H9 (cell line): ENCODE measurements around the gene MXD4. TPM values are rescaled to one million over a fixed set of nuclear protein-coding genes. Genes with fewer than 3 reads are reported as not detected.

ENCODE experiments used
- DNase-seq: peaks from one replicate; pipeline ENCODE4 v3.0.0-alpha.2; 2017
- H2AFZ ChIP-seq: one replicate; pipeline ENCODE4 v1.6.1; 2013; ENCODE audit warnings: mild to moderate bottlenecking, low read length, control low read depth, moderate library complexity
- H2AK5ac ChIP-seq: 2 replicates; pipeline ENCODE4 v1.6.1; 2013; ENCODE audit warnings: low read length, control low read depth, mixed read lengths; ENCODE audit not compliant: insufficient read length
- H2BK120ac ChIP-seq: one replicate; pipeline ENCODE4 v1.6.1; 2013; ENCODE audit warnings: low read depth, mild to moderate bottlenecking, low read length, control low read depth, inconsistent platforms; ENCODE audit not compliant: poor library complexity, severe bottlenecking
- H2BK12ac ChIP-seq: 2 replicates; pipeline ENCODE4 v1.6.1; 2013; ENCODE audit warnings: low read length, control low read depth, mixed read lengths, low read depth; ENCODE audit not compliant: insufficient read length
- H2BK15ac ChIP-seq: 2 replicates; pipeline ENCODE4 v1.6.1; 2013; ENCODE audit warnings: low read depth, low read length, control low read depth
- H2BK20ac ChIP-seq: one replicate; pipeline ENCODE4 v1.6.1; 2013; ENCODE audit warnings: low read depth, mild to moderate bottlenecking, low read length, control low read depth, inconsistent platforms; ENCODE audit not compliant: poor library complexity, severe bottlenecking
- H2BK5ac ChIP-seq: 2 replicates; pipeline ENCODE4 v1.6.1; 2013; ENCODE audit warnings: low read length, control low read depth, mixed read lengths; ENCODE audit not compliant: insufficient read length
- H3K14ac ChIP-seq: 2 replicates; pipeline ENCODE4 v1.6.1; 2013; ENCODE audit warnings: low read length, control low read depth; ENCODE audit not compliant: insufficient read depth
- H3K18ac ChIP-seq: 2 replicates; pipeline ENCODE4 v1.6.1; 2013; ENCODE audit warnings: low read depth, mild to moderate bottlenecking, mixed read lengths, low read length, control low read depth; ENCODE audit not compliant: insufficient read length
- H3K23ac ChIP-seq: 2 replicates; pipeline ENCODE4 v1.6.1; 2013; ENCODE audit warnings: low read length, control low read depth, mixed read lengths, low read depth; ENCODE audit not compliant: insufficient read length
- H3K23me2 ChIP-seq: 2 replicates; pipeline ENCODE4 v1.6.1; 2013; ENCODE audit warnings: low read depth, mild to moderate bottlenecking, mixed read lengths, low read length, control low read depth; ENCODE audit not compliant: insufficient read length, poor library complexity, severe bottlenecking
- H3K27ac ChIP-seq: 2 replicates; pipeline ENCODE4 v1.5.1; 2013; ENCODE audit warnings: low read length, control low read depth, mixed read lengths, low read depth; ENCODE audit not compliant: insufficient read length
- H3K27me3 ChIP-seq: 2 replicates; pipeline ENCODE4 v1.6.1; 2013; ENCODE audit warnings: low read length, control low read depth, inconsistent platforms; ENCODE audit not compliant: insufficient read depth
- H3K4ac ChIP-seq: 2 replicates; pipeline ENCODE4 v1.6.1; 2013; ENCODE audit warnings: low read depth, mild to moderate bottlenecking, control low read depth, inconsistent platforms, low read length, moderate library complexity
- H3K4me1 ChIP-seq: 2 replicates; pipeline ENCODE4 v1.6.1; 2013; ENCODE audit warnings: low read length, control low read depth, inconsistent platforms; ENCODE audit not compliant: insufficient read depth
- H3K4me2 ChIP-seq: 2 replicates; pipeline ENCODE4 v1.6.1; 2013; ENCODE audit warnings: low read length, control low read depth, mixed read lengths; ENCODE audit not compliant: insufficient read length, insufficient read depth
- H3K56ac ChIP-seq: 2 replicates; pipeline ENCODE4 v1.6.1; 2013; ENCODE audit warnings: low read depth, mild to moderate bottlenecking, mixed read lengths, low read length, control low read depth; ENCODE audit not compliant: insufficient read length
- H3K79me1 ChIP-seq: 2 replicates; pipeline ENCODE4 v1.6.1; 2013; ENCODE audit warnings: low read depth, mild to moderate bottlenecking, moderate library complexity, low read length, control low read depth, inconsistent platforms; ENCODE audit not compliant: insufficient read depth, poor library complexity, severe bottlenecking
- H3K79me2 ChIP-seq: 2 replicates; pipeline ENCODE4 v1.6.1; 2013; ENCODE audit warnings: low read length, control low read depth, inconsistent platforms; ENCODE audit not compliant: insufficient read depth
- H3K9ac ChIP-seq: 2 replicates; pipeline ENCODE4 v1.6.1; 2013; ENCODE audit warnings: low read length, control low read depth, mixed read lengths; ENCODE audit not compliant: insufficient read length; ENCODE audit errors: extremely low read depth
- H3K9me3 ChIP-seq: one replicate; pipeline ENCODE4 v1.6.1; 2013; ENCODE audit warnings: low read depth, low read length, inconsistent platforms; ENCODE audit not compliant: control insufficient read depth
- H3T11ph ChIP-seq: one replicate; pipeline ENCODE4 v1.6.1; 2013; ENCODE audit warnings: mild to moderate bottlenecking, low read length, control low read depth, inconsistent platforms
- H4K20me1 ChIP-seq: one replicate; pipeline ENCODE4 v1.6.1; 2013; ENCODE audit not compliant: control insufficient read depth, insufficient read length, insufficient read depth
- H4K5ac ChIP-seq: 2 replicates; pipeline ENCODE4 v1.6.1; 2013; ENCODE audit warnings: low read depth, mild to moderate bottlenecking, mixed read lengths, low read length, control low read depth; ENCODE audit not compliant: insufficient read length
- H4K8ac ChIP-seq: replicated peaks from 2 replicates; pipeline ENCODE4 v1.6.1; 2013; ENCODE audit warnings: low read length, control low read depth, mixed read lengths, low read depth; ENCODE audit not compliant: insufficient read length
- H4K91ac ChIP-seq: 2 replicates; pipeline ENCODE4 v1.6.1; 2013; ENCODE audit warnings: low read depth, mild to moderate bottlenecking, moderate library complexity, mixed read lengths, low read length, control low read depth; ENCODE audit not compliant: insufficient read length
- H3K27ac Mint-ChIP-seq, 3 experiments: 2 replicates in 2 of 3; 3 replicates in 1 of 3; pipeline ENCODE4 v1.8.0; 2020 to 2021; ENCODE audit warnings: mixed read lengths in 3 of 3, mild to moderate bottlenecking in 1 of 3, moderate library complexity in 1 of 3
- H3K27me3 Mint-ChIP-seq: 2 replicates; pipeline ENCODE4 v1.8.0; 2021; ENCODE audit warnings: low read depth, mild to moderate bottlenecking, moderate library complexity, mixed read lengths
- H3K36me3 Mint-ChIP-seq, 3 experiments: 2 replicates in 2 of 3; 3 replicates in 1 of 3; pipeline ENCODE4 v1.8.0; 2020 to 2021; ENCODE audit warnings: low read depth in 3 of 3, mixed read lengths in 3 of 3; ENCODE audit not compliant: insufficient read depth in 1 of 3
- H3K4me1 Mint-ChIP-seq, 2 experiments: 2 replicates each; pipeline ENCODE4 v1.8.0; 2020; ENCODE audit warnings: mixed read lengths in 2 of 2
- H3K4me3 Mint-ChIP-seq, 2 experiments: 2 replicates in 1 of 2; 3 replicates in 1 of 2; pipeline ENCODE4 v1.8.0; 2020 to 2021; ENCODE audit warnings: mild to moderate bottlenecking in 2 of 2, mixed read lengths in 2 of 2, moderate library complexity in 1 of 2
- H3K9me3 Mint-ChIP-seq, 2 experiments: 2 replicates in 1 of 2; 3 replicates in 1 of 2; pipeline ENCODE4 v1.8.0; 2020; ENCODE audit warnings: mild to moderate bottlenecking in 2 of 2, mixed read lengths in 2 of 2, moderate library complexity in 1 of 2
- CTCF ChIP-seq: fragments of 200-600 bp; sonication (generic); conservative IDR thresholded peaks from 3 replicates; pipeline ENCODE4 v1.8.0; 2021; ENCODE audit warnings: antibody characterized with exemption, mild to moderate bottlenecking
- WGBS: extraction: QIAGEN DNeasy Blood & Tissue Kit; methylation state at CpG from one replicate; pipeline ENCODE4 v1.1.7; 2013; ENCODE audit warnings: missing lambda C conversion rate, low lambda C conversion rate, mixed read lengths; ENCODE audit not compliant: insufficient read length; ENCODE audit errors: extremely low coverage; 5-methylcytosine and 5-hydroxymethylcytosine counted together
- total RNA-seq: library from RNA; stranded (reverse); gene quantifications from 2 replicates; pipeline ENCODE4 v1.2.1, GENCODE V29; 2021

MXD4 gene
- total RNA-seq, 1 experiment from 2014 or later: 24.1 TPM

DNA sequence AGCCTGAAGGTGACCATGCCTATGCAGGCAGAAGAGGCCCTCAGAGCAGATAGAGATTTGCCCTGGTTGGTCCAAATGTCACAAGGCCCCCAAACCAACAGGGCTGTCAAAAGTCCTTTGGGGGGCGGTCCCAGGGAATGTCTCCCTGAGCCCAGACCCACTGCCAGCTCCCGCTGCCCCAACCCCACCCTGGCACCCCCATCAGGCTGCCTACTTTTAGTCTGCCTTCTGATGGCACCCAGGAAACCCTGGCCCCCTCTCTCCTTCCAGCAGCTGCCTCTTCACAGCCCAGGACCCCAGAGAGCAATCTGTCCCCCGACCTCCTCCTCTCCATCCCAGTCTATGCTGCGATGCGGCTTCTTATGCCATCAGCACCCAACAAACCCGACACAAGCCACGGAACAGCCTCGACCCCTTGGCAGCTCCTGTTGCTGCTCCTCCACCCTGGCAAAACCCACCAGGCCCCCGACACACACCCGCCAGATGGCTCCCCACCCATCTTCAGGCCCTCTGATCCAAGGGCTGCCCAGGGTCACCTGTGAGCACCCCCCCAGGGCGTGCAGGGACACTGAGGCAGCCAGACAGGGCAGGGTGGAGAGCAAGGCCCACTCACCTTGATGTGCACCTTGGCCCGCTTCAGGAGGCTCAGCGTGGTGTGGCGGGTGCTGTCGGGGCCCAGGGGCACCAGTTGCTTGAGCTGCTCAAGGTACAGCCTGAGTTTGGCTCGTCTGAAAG lies 9.9 kb downstream of the MXD4 start:
- Histone ChIP-seq H2BK20ac (no peak overlapping the region), H3K23me2 (no peaks in the 10 kb centered on the region), H3K79me1 (no peaks in the 10 kb centered on the region), H3K56ac (no peak overlapping the region), H3K27me3 (no peaks in the 10 kb centered on the region), H3K27ac (no peak overlapping the region), H3K14ac (no peak overlapping the region), H3K9ac (no peak overlapping the region), H3K9me3 (no peaks in the 10 kb centered on the region), H3K4me1 (no peaks in the 10 kb centered on the region), H4K8ac (no peak overlapping the region), H4K91ac (no peak overlapping the region), H2BK120ac (no peak overlapping the region), H4K20me1 (no peaks in the 10 kb centered on the region), H3K79me2 (no peaks in the 10 kb centered on the region), H2AK5ac (no peak overlapping the region), H2BK15ac (no peak overlapping the region), H3K23ac (no peak overlapping the region), H4K5ac (no peak overlapping the region), H3T11ph (no peak overlapping the region), H2BK12ac (no peak overlapping the region), H2BK5ac (no peak overlapping the region), H3K4ac (no peak overlapping the region), H2AFZ (no peak overlapping the region), H3K4me2 (no peak overlapping the region), H3K18ac (no peak overlapping the region)
- peak overlapping the region in 1 of 3 experiments; percentile 30; a peak in 2 of 7 replicates for H3K27ac Mint-ChIP-seq
- H3K36me3 Mint-ChIP-seq: peaks cover 5 to 18% (median 12%) of the 10 kb centered on the region in 3 experiments; a peak in 5 of 7 replicates
- no CpG with 5 or more reads among the region's 16 CpGs for WGBS
- DNase-seq: no peak
- TF ChIP-seq CTCF: no peak
- no peaks in the 10 kb centered on the region for H3K27me3 Mint-ChIP-seq
- no peaks in the 10 kb centered on the region for H3K9me3 Mint-ChIP-seq
- H3K4me3 Mint-ChIP-seq: no peak overlapping the region; a peak in 2 of 5 replicates
- H3K4me1 Mint-ChIP-seq: no peaks in the 10 kb centered on the region
